Brain microvascular endothelial cell (primary cell): ENCODE measurements around the gene GNAZ.

Source experiments
- DNase-seq: peaks from one replicate; pipeline ENCODE4 v3.0.0-alpha.2; 2020
- H3K27ac ChIP-seq: fragments of 250-450 bp; sonication (Bioruptor Pico); 2 replicates; pipeline ENCODE4 v1.5.1; 2020; ENCODE audit warnings: mild to moderate bottlenecking, moderate library complexity
- H3K27me3 ChIP-seq: fragments of 250-450 bp; sonication (Bioruptor Pico); replicated peaks from 2 replicates; pipeline ENCODE4 v1.5.1; 2020; ENCODE audit warnings: mild to moderate bottlenecking
- H3K36me3 ChIP-seq: fragments of 250-450 bp; sonication (Bioruptor Pico); replicated peaks from 2 replicates; pipeline ENCODE4 v1.5.1; 2020; ENCODE audit warnings: mild to moderate bottlenecking
- H3K4me3 ChIP-seq: 2 replicates; pipeline ENCODE4 v1.5.1; 2011; ENCODE audit warnings: low read depth, mild to moderate bottlenecking, control low read depth, low read length, moderate library complexity
- CTCF ChIP-seq: IDR thresholded peaks from 2 replicates; pipeline ENCODE4 v1.5.1; 2011; ENCODE audit warnings: low read depth, mild to moderate bottlenecking, moderate library complexity, low read length, control low read depth, inconsistent platforms; ENCODE audit errors: missing control alignments
- in situ Hi-C: cut with HindIII; loops from 2 replicates; pipeline ENCODE4 v1.10.0; 2017; ENCODE audit warnings: low sequenced_read_pairs, low pct_ligation_motif_present

Gene GNAZ

GRCh38 chr22:23092217-23092955 is 22.1 kb downstream of the GNAZ start:
- peaks cover 20% of the 10 kb centered on the region for H3K27me3 ChIP-seq
- H3K36me3 ChIP-seq: no peaks in the 10 kb centered on the region
- no peak overlapping the region for H3K27ac ChIP-seq
- DNase-seq: no peak
- H3K4me3 ChIP-seq: no peak overlapping the region
- in situ Hi-C loops: no loop called here
- no peak for TF ChIP-seq CTCF

GRCh38 chr22:23093051-23093788 is 22.9 kb downstream of the GNAZ start:
- H3K27me3 ChIP-seq: peaks cover 26% of the 10 kb centered on the region
- H3K36me3 ChIP-seq: no peaks in the 10 kb centered on the region
- peak overlapping the region; percentile 11 for H3K27ac ChIP-seq
- DNase-seq: no peak
- in situ Hi-C loops: no loop called here
- TF ChIP-seq CTCF: no peak
- H3K4me3 ChIP-seq: no peak overlapping the region

- no peak for DNase-seq
- Histone ChIP-seq H3K27me3 (peaks cover 30% of the 10 kb centered on the region), H3K4me3 (no peak overlapping the region), H3K36me3 (no peaks in the 10 kb centered on the region), H3K27ac (no peak overlapping the region)
- TF ChIP-seq CTCF: no peak
- in situ Hi-C loops: no loop called here
These were observed 23.9 kb downstream of the GNAZ start for GRCh38 chr22:23094260-23094659.

- no peak for DNase-seq
- H3K36me3 ChIP-seq: no peaks in the 10 kb centered on the region
- in situ Hi-C loops: no loop called here
- no peak for TF ChIP-seq CTCF
- no peak overlapping the region for H3K27ac ChIP-seq
- no peak overlapping the region for H3K4me3 ChIP-seq
- peaks cover 32% of the 10 kb centered on the region for H3K27me3 ChIP-seq
These were observed 24.7 kb downstream of the GNAZ start for GRCh38 chr22:23094695-23095681.

GRCh38 chr22:23095733-23096342 is 25.5 kb downstream of the GNAZ start:
- in situ Hi-C loops: no loop called here
- DNase-seq: no peak
- H3K4me3 ChIP-seq: no peak overlapping the region
- TF ChIP-seq CTCF: no peak
- H3K36me3 ChIP-seq: no peaks in the 10 kb centered on the region
- no peak overlapping the region for H3K27ac ChIP-seq
- peaks cover 34% of the 10 kb centered on the region for H3K27me3 ChIP-seq
